ENCODE measurements around the gene TBC1D22A.

- TF ChIP-seq TSHZ2 (CRISPR knock-in tag; IDR thresholded peaks at IDR 0.05) (no peak), PATZ1 (CRISPR knock-in tag; IDR thresholded peaks at IDR 0.05; ENCODE audit: borderline replicate concordance) (no peak)
These were observed 203.4 kb downstream of the TBC1D22A start for GRCh38 chr22:46965555-46966494.
